HL-60 (cell line): ENCODE measurements around the gene ERO1A.

Experiments
- DNase-seq, 2 experiments: peaks; one replicate each; pipeline ENCODE4 v3.0.0-alpha.2; 2010 to 2020; ENCODE audit warnings: low read depth in 1 of 2, low spot score in 1 of 2
- H3K27ac ChIP-seq: fragments of 250-450 bp; sonication (Bioruptor Pico); replicated peaks from 2 replicates; pipeline ENCODE4 v1.5.1; 2020; ENCODE audit warnings: mild to moderate bottlenecking, moderate library complexity
- H3K27me3 ChIP-seq: fragments of 250-450 bp; sonication (Bioruptor Pico); 2 replicates; pipeline ENCODE4 v1.5.1; 2021; ENCODE audit warnings: mild to moderate bottlenecking, moderate library complexity; ENCODE audit not compliant: insufficient read depth, poor library complexity, severe bottlenecking
- H3K4me3 ChIP-seq: replicated peaks from 2 replicates; pipeline ENCODE4 v1.5.1; 2011; ENCODE audit warnings: mild to moderate bottlenecking, control low read depth, low read length; ENCODE audit not compliant: insufficient read depth
- GABPA ChIP-seq: IDR thresholded peaks from 2 replicates; pipeline ENCODE4 v1.6.1; 2012; ENCODE audit warnings: low read depth
- POLR2AphosphoS5 ChIP-seq: IDR thresholded peaks from 2 replicates; pipeline ENCODE4 v1.6.1; 2012; ENCODE audit warnings: low read depth
- SPI1 ChIP-seq: IDR thresholded peaks from 2 replicates; pipeline ENCODE4 v1.6.1; 2012; ENCODE audit warnings: low read depth, mild to moderate bottlenecking, borderline replicate concordance
- TF ChIP-seq, protein P1 (sequence below): IDR thresholded peaks from 2 replicates; pipeline ENCODE4 v1.6.1; 2012; ENCODE audit warnings: low read depth; ENCODE audit not compliant: insufficient replicate concordance
- TF ChIP-seq, protein P2 (sequence below): IDR thresholded peaks from one replicate; pipeline ENCODE4 v1.5.1; 2011; ENCODE audit warnings: low read length, control low read depth, inconsistent platforms; ENCODE audit not compliant: insufficient read depth

Gene ERO1A

DNA sequence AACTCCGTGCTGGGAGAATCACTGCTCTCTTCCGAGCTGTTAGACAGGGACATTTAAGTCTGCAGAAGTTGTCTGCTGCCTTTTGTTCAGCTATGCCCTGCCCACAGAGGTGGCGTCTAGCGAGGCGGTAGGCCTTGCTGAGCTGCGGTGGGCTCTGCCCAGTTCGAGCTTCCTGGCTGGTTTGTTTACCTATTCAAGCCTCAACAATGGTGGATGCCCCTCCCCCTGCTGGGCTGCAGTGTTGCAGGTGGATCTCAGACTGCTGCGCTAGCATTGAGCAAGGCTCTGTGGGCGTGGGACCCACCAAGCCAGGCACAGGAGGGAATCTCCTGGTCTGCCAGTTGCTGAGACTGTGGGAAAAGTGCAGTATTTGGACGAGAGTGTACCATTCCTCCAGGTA is 99.0 kb downstream of the ERO1A start:
- Histone ChIP-seq H3K4me3 (no peak overlapping the region), H3K27ac (no peak overlapping the region)
- no peak for DNase-seq

DNA sequence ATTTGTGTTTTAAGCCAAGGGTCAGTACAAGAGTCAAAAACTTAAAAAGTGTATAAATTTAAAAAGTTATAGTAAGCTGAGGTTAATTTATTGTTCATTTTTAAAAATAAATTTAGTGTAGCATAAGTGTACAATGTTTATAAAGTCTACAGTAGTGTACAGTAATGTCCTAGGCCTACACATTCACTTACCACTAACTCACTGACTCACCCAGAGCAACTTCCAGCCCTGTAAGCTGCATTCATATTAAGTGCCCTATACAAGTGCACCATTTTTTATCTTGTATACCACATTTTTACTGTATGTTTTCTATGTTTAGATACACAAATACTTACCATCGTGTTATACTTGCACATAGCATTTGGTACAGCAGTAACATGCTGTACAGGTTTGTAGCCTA is 105.0 kb downstream of the ERO1A start:
- DNase-seq: no peak
- TF ChIP-seq GABPA (no peak), SPI1 (no peak), POLR2AphosphoS5 (no peak)
- TF ChIP-seq, protein P1, sequence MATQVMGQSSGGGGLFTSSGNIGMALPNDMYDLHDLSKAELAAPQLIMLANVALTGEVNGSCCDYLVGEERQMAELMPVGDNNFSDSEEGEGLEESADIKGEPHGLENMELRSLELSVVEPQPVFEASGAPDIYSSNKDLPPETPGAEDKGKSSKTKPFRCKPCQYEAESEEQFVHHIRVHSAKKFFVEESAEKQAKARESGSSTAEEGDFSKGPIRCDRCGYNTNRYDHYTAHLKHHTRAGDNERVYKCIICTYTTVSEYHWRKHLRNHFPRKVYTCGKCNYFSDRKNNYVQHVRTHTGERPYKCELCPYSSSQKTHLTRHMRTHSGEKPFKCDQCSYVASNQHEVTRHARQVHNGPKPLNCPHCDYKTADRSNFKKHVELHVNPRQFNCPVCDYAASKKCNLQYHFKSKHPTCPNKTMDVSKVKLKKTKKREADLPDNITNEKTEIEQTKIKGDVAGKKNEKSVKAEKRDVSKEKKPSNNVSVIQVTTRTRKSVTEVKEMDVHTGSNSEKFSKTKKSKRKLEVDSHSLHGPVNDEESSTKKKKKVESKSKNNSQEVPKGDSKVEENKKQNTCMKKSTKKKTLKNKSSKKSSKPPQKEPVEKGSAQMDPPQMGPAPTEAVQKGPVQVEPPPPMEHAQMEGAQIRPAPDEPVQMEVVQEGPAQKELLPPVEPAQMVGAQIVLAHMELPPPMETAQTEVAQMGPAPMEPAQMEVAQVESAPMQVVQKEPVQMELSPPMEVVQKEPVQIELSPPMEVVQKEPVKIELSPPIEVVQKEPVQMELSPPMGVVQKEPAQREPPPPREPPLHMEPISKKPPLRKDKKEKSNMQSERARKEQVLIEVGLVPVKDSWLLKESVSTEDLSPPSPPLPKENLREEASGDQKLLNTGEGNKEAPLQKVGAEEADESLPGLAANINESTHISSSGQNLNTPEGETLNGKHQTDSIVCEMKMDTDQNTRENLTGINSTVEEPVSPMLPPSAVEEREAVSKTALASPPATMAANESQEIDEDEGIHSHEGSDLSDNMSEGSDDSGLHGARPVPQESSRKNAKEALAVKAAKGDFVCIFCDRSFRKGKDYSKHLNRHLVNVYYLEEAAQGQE: no peak
- TF ChIP-seq, protein P2, sequence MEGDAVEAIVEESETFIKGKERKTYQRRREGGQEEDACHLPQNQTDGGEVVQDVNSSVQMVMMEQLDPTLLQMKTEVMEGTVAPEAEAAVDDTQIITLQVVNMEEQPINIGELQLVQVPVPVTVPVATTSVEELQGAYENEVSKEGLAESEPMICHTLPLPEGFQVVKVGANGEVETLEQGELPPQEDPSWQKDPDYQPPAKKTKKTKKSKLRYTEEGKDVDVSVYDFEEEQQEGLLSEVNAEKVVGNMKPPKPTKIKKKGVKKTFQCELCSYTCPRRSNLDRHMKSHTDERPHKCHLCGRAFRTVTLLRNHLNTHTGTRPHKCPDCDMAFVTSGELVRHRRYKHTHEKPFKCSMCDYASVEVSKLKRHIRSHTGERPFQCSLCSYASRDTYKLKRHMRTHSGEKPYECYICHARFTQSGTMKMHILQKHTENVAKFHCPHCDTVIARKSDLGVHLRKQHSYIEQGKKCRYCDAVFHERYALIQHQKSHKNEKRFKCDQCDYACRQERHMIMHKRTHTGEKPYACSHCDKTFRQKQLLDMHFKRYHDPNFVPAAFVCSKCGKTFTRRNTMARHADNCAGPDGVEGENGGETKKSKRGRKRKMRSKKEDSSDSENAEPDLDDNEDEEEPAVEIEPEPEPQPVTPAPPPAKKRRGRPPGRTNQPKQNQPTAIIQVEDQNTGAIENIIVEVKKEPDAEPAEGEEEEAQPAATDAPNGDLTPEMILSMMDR: no peak
- no peak overlapping the region for H3K27ac ChIP-seq

More for the DNA sequence above, 99.0 kb downstream of the ERO1A start:
- H3K27me3 ChIP-seq: no peaks in the 10 kb centered on the region
- no peak for TF ChIP-seq SPI1
- TF ChIP-seq, protein P1: no peak
- no peak for TF ChIP-seq GABPA
- TF ChIP-seq, protein P2: no peak
- no peak for TF ChIP-seq POLR2AphosphoS5

More for the DNA sequence above, 105.0 kb downstream of the ERO1A start:
- H3K27me3 ChIP-seq: no peaks in the 10 kb centered on the region
- no peak overlapping the region for H3K4me3 ChIP-seq
